ENCODE measurements around the gene PEAK1.

PEAK1 gene

DNA sequence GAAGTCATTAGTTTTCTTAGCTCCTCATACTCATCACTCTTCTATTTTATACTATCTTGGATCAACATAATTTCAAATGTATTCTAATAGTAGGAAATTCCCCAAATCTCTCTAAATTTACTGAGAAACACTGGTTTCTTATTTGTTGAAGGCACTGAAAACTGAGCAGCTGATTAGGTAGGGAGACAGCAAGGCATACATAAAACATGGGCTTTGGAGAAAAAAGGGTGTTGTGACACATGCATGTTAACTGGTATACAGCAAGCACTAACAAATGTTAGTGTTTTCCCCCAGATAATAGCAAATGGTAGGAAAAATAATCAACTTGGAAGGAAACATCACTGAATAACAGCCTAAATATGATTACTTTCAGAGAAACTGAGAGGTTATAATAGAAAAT is 223.5 kb downstream of the PEAK1 start:
- no peak overlapping the region for H2BK12ac ChIP-seq (ENCODE audit: low read length in 2 of 2)
- peaks cover 0 to 35% of the 10 kb centered on the region in 2 experiments for H3K36me3 ChIP-seq (ENCODE audit: control insufficient read depth in 1 of 2, insufficient read depth in 2 of 2, low read depth in 1 of 2, low read length in 2 of 2)
- peaks cover 19% of the 10 kb centered on the region for H3K9me3 ChIP-seq (ENCODE audit: control insufficient read depth, low read length)
- no peak overlapping the region for H2AK5ac ChIP-seq (ENCODE audit: low read length, severe bottlenecking)
- H3K27me3 ChIP-seq (ENCODE audit: control insufficient read depth in 1 of 2, insufficient read depth in 1 of 2, low read length in 2 of 2) = no peaks in the 10 kb centered on the region
- no peak for DNase-seq
- H2AFZ ChIP-seq (ENCODE audit: low read depth, low read length) = no peak overlapping the region
- no peak overlapping the region for H2BK15ac ChIP-seq (ENCODE audit: low read depth, poor library complexity, severe bottlenecking)
- no peak overlapping the region for H4K91ac ChIP-seq (ENCODE audit: low read length)
- no peak overlapping the region for H3K18ac ChIP-seq (ENCODE audit: low read depth in 1 of 2, low read length in 2 of 2)
- no peak overlapping the region for H3K4me3 ChIP-seq (ENCODE audit: insufficient read depth in 1 of 2, low read depth in 1 of 2, low read length in 2 of 2)
- no peak overlapping the region for H3K14ac ChIP-seq (ENCODE audit: low read length in 2 of 2)
- no peak overlapping the region for H3K4me2 ChIP-seq (ENCODE audit: low read length, poor library complexity, severe bottlenecking)
- H3K4ac ChIP-seq (ENCODE audit: low read depth in 1 of 2, low read length in 2 of 2) = no peak overlapping the region
- H3K27ac ChIP-seq (ENCODE audit: low read length, poor library complexity, severe bottlenecking) = no peak overlapping the region
- no peak overlapping the region for H2BK5ac ChIP-seq (ENCODE audit: low read depth, low read length, poor library complexity, severe bottlenecking)
- H3K79me1 ChIP-seq (replicated peaks; ENCODE audit: low read length, poor library complexity, severe bottlenecking) = peaks cover 3% of the 10 kb centered on the region
- no peak overlapping the region for H4K8ac ChIP-seq (ENCODE audit: low read length)
- no peak overlapping the region for H3K9ac ChIP-seq (ENCODE audit: low read length)
- no peak overlapping the region for H3K23ac ChIP-seq (ENCODE audit: low read length in 2 of 2)
- H3K4me1 ChIP-seq (ENCODE audit: control insufficient read depth, insufficient read depth, low read depth, low read length) = no peaks in the 10 kb centered on the region
- no peak overlapping the region for H2BK120ac ChIP-seq (ENCODE audit: low read depth, low read length)

GRCh38 chr15:77195586-77195985 is 224.3 kb downstream of the PEAK1 start:
- no peaks in the 10 kb centered on the region for H3K27me3 ChIP-seq (ENCODE audit: control insufficient read depth in 1 of 2, insufficient read depth in 1 of 2, low read length in 2 of 2)
- no peaks in the 10 kb centered on the region for H3K4me1 ChIP-seq (ENCODE audit: control insufficient read depth, insufficient read depth, low read depth, low read length)
- H3K4me2 ChIP-seq (ENCODE audit: low read length, poor library complexity, severe bottlenecking) = no peak overlapping the region
- H3K4me3 ChIP-seq (ENCODE audit: insufficient read depth in 1 of 2, low read depth in 1 of 2, low read length in 2 of 2) = no peak overlapping the region
- no peak overlapping the region for H3K14ac ChIP-seq (ENCODE audit: low read length in 2 of 2)
- H3K23ac ChIP-seq (ENCODE audit: low read length in 2 of 2) = no peak overlapping the region
- no peak overlapping the region for H2BK15ac ChIP-seq (ENCODE audit: low read depth, poor library complexity, severe bottlenecking)
- H3K9me3 ChIP-seq (ENCODE audit: control insufficient read depth, low read length) = peaks cover 19% of the 10 kb centered on the region
- no peak for DNase-seq
- H3K36me3 ChIP-seq (ENCODE audit: control insufficient read depth in 1 of 2, insufficient read depth in 2 of 2, low read depth in 1 of 2, low read length in 2 of 2) = peaks cover 0 to 35% of the 10 kb centered on the region in 2 experiments
- H3K18ac ChIP-seq (ENCODE audit: low read depth in 1 of 2, low read length in 2 of 2) = no peak overlapping the region
- no peak overlapping the region for H2BK12ac ChIP-seq (ENCODE audit: low read length in 2 of 2)
- peaks cover 3% of the 10 kb centered on the region for H3K79me1 ChIP-seq (replicated peaks; ENCODE audit: low read length, poor library complexity, severe bottlenecking)
- H3K4ac ChIP-seq (ENCODE audit: low read depth in 1 of 2, low read length in 2 of 2) = no peak overlapping the region
- H4K91ac ChIP-seq (ENCODE audit: low read length) = no peak overlapping the region
- WGBS = 97% methylated on average over 3 of the region's 3 CpGs
- H2AFZ ChIP-seq (ENCODE audit: low read depth, low read length) = no peak overlapping the region
- H2BK120ac ChIP-seq (ENCODE audit: low read depth, low read length) = no peak overlapping the region
- H2AK5ac ChIP-seq (ENCODE audit: low read length, severe bottlenecking) = no peak overlapping the region
- H3K9ac ChIP-seq (ENCODE audit: low read length) = no peak overlapping the region
- no peak overlapping the region for H2BK5ac ChIP-seq (ENCODE audit: low read depth, low read length, poor library complexity, severe bottlenecking)
- no peak overlapping the region for H3K27ac ChIP-seq (ENCODE audit: low read length, poor library complexity, severe bottlenecking)
- no peak overlapping the region for H4K8ac ChIP-seq (ENCODE audit: low read length)

- H3K4ac ChIP-seq (ENCODE audit: low read depth in 1 of 2, low read length in 2 of 2) = no peak overlapping the region
- no peak overlapping the region for H3K14ac ChIP-seq (ENCODE audit: low read length in 2 of 2)
- no peak overlapping the region for H2BK5ac ChIP-seq (ENCODE audit: low read depth, low read length, poor library complexity, severe bottlenecking)
- 100% methylated on average over 1 of the region's 4 CpGs for WGBS
- no peak overlapping the region for H4K8ac ChIP-seq (ENCODE audit: low read length)
- no peaks in the 10 kb centered on the region for H3K4me1 ChIP-seq (ENCODE audit: control insufficient read depth, insufficient read depth, low read depth, low read length)
- H2BK120ac ChIP-seq (ENCODE audit: low read depth, low read length) = no peak overlapping the region
- no peak overlapping the region for H4K91ac ChIP-seq (ENCODE audit: low read length)
- H3K9me3 ChIP-seq (ENCODE audit: control insufficient read depth, low read length) = no peaks in the 10 kb centered on the region
- H3K18ac ChIP-seq (ENCODE audit: low read depth in 1 of 2, low read length in 2 of 2) = no peak overlapping the region
- peaks cover 3% of the 10 kb centered on the region for H3K79me1 ChIP-seq (replicated peaks; ENCODE audit: low read length, poor library complexity, severe bottlenecking)
- peaks cover 0 to 18% of the 10 kb centered on the region in 2 experiments for H3K36me3 ChIP-seq (ENCODE audit: control insufficient read depth in 1 of 2, insufficient read depth in 2 of 2, low read depth in 1 of 2, low read length in 2 of 2)
- H2BK15ac ChIP-seq (ENCODE audit: low read depth, poor library complexity, severe bottlenecking) = no peak overlapping the region
- no peak overlapping the region for H3K9ac ChIP-seq (ENCODE audit: low read length)
- no peak overlapping the region for H3K23ac ChIP-seq (ENCODE audit: low read length in 2 of 2)
- no peak overlapping the region for H3K4me2 ChIP-seq (ENCODE audit: low read length, poor library complexity, severe bottlenecking)
- no peak overlapping the region for H3K27ac ChIP-seq (ENCODE audit: low read length, poor library complexity, severe bottlenecking)
- H2AFZ ChIP-seq (ENCODE audit: low read depth, low read length) = no peak overlapping the region
- H2BK12ac ChIP-seq (ENCODE audit: low read length in 2 of 2) = no peak overlapping the region
- no peaks in the 10 kb centered on the region for H3K27me3 ChIP-seq (ENCODE audit: control insufficient read depth in 1 of 2, insufficient read depth in 1 of 2, low read length in 2 of 2)
- no peak for DNase-seq
- H3K4me3 ChIP-seq (ENCODE audit: insufficient read depth in 1 of 2, low read depth in 1 of 2, low read length in 2 of 2) = no peak overlapping the region
- no peak overlapping the region for H2AK5ac ChIP-seq (ENCODE audit: low read length, severe bottlenecking)
Measured at GRCh38 chr15:77192451-77192850, 227.5 kb downstream of the PEAK1 start.

GRCh38 chr15:77191230-77191834 is 228.6 kb downstream of the PEAK1 start:
- no peak overlapping the region for H3K23ac ChIP-seq (ENCODE audit: low read length in 2 of 2)
- H3K36me3 ChIP-seq (ENCODE audit: control insufficient read depth in 1 of 2, insufficient read depth in 2 of 2, low read depth in 1 of 2, low read length in 2 of 2) = peaks cover 0 to 16% of the 10 kb centered on the region in 2 experiments
- H3K4me1 ChIP-seq (ENCODE audit: control insufficient read depth, insufficient read depth, low read depth, low read length) = no peaks in the 10 kb centered on the region
- H2BK5ac ChIP-seq (ENCODE audit: low read depth, low read length, poor library complexity, severe bottlenecking) = no peak overlapping the region
- no peaks in the 10 kb centered on the region for H3K9me3 ChIP-seq (ENCODE audit: control insufficient read depth, low read length)
- no peaks in the 10 kb centered on the region for H3K27me3 ChIP-seq (ENCODE audit: control insufficient read depth in 1 of 2, insufficient read depth in 1 of 2, low read length in 2 of 2)
- H2AFZ ChIP-seq (ENCODE audit: low read depth, low read length) = no peak overlapping the region
- no peak overlapping the region for H3K9ac ChIP-seq (ENCODE audit: low read length)
- no peak for DNase-seq
- no peak overlapping the region for H3K18ac ChIP-seq (ENCODE audit: low read depth in 1 of 2, low read length in 2 of 2)
- H2AK5ac ChIP-seq (ENCODE audit: low read length, severe bottlenecking) = no peak overlapping the region
- H3K4me2 ChIP-seq (ENCODE audit: low read length, poor library complexity, severe bottlenecking) = no peak overlapping the region
- no peak overlapping the region for H4K8ac ChIP-seq (ENCODE audit: low read length)
- no peak overlapping the region for H3K4me3 ChIP-seq (ENCODE audit: insufficient read depth in 1 of 2, low read depth in 1 of 2, low read length in 2 of 2)
- H3K27ac ChIP-seq (ENCODE audit: low read length, poor library complexity, severe bottlenecking) = no peak overlapping the region
- WGBS = 100% methylated on average over 1 of the region's 2 CpGs
- H2BK15ac ChIP-seq (ENCODE audit: low read depth, poor library complexity, severe bottlenecking) = no peak overlapping the region
- peaks cover 3% of the 10 kb centered on the region for H3K79me1 ChIP-seq (replicated peaks; ENCODE audit: low read length, poor library complexity, severe bottlenecking)
- no peak overlapping the region for H3K14ac ChIP-seq (ENCODE audit: low read length in 2 of 2)
- no peak overlapping the region for H2BK120ac ChIP-seq (ENCODE audit: low read depth, low read length)
- H3K4ac ChIP-seq (ENCODE audit: low read depth in 1 of 2, low read length in 2 of 2) = no peak overlapping the region
- H2BK12ac ChIP-seq (ENCODE audit: low read length in 2 of 2) = no peak overlapping the region
- no peak overlapping the region for H4K91ac ChIP-seq (ENCODE audit: low read length)

Data from mesenchymal stem cell (in vitro differentiated cells and primary cell).